MM.1S (cell line): ENCODE results near the gene IMMT.
A peak's percentile ranks its signal among the peaks of the same experiment; 100 is the strongest.

Experiments
- DNase-seq: peaks from one replicate; pipeline ENCODE4 v3.0.0-alpha.2; 2015
- H2AFZ ChIP-seq: fragments of 300-600 bp; sonication (generic); 2 replicates; pipeline ENCODE4 v1.6.0; 2016; ENCODE audit warnings: antibody characterized with exemption, low read length
- H3F3A ChIP-seq: fragments of 300-600 bp; sonication (generic); 2 replicates; pipeline ENCODE4 v1.6.1; 2016; ENCODE audit warnings: mild to moderate bottlenecking, antibody characterized with exemption, low read length, moderate library complexity, mixed read lengths; ENCODE audit not compliant: insufficient read depth
- H3K27ac ChIP-seq: fragments of 300-600 bp; sonication (generic); 2 replicates; pipeline ENCODE4 v1.5.1; 2016; ENCODE audit warnings: mild to moderate bottlenecking, low read length
- H3K27me3 ChIP-seq: fragments of 300-600 bp; sonication (generic); replicated peaks from 2 replicates; pipeline ENCODE4 v1.6.0; 2016; ENCODE audit warnings: low read length; ENCODE audit not compliant: insufficient read depth
- H3K36me3 ChIP-seq: fragments of 300-600 bp; sonication (generic); replicated peaks from 2 replicates; pipeline ENCODE4 v1.6.1; 2016; ENCODE audit warnings: mild to moderate bottlenecking, low read length, mixed read lengths; ENCODE audit not compliant: insufficient read depth
- H3K4me1 ChIP-seq: fragments of 300-600 bp; sonication (generic); 2 replicates; pipeline ENCODE4 v1.6.1; 2016; ENCODE audit warnings: low read length, mixed read lengths
- H3K4me2 ChIP-seq: fragments of 300-600 bp; sonication (generic); 2 replicates; pipeline ENCODE4 v1.6.0; 2016; ENCODE audit warnings: low read depth, low read length
- H3K4me3 ChIP-seq: fragments of 300-600 bp; sonication (generic); 2 replicates; pipeline ENCODE4 v1.5.1; 2016; ENCODE audit warnings: low read length, mixed read lengths
- H3K79me2 ChIP-seq: fragments of 300-600 bp; sonication (generic); 2 replicates; pipeline ENCODE4 v1.6.1; 2016; ENCODE audit warnings: mixed run types, low read length, mixed read lengths
- H3K9ac ChIP-seq: fragments of 300-600 bp; sonication (generic); 2 replicates; pipeline ENCODE4 v1.6.1; 2016; ENCODE audit warnings: low read length, mixed read lengths
- H3K9me2 ChIP-seq: fragments of 300-600 bp; sonication (generic); replicated peaks from 2 replicates; pipeline ENCODE4 v1.6.1; 2016; ENCODE audit warnings: mild to moderate bottlenecking, low read length, mixed read lengths; ENCODE audit not compliant: insufficient read depth
- H3K9me3 ChIP-seq: fragments of 300-600 bp; sonication (generic); replicated peaks from 2 replicates; pipeline ENCODE4 v1.6.1; 2016; ENCODE audit warnings: mild to moderate bottlenecking, low read length, mixed read lengths; ENCODE audit not compliant: insufficient read depth
- H4K20me1 ChIP-seq: fragments of 300-600 bp; sonication (generic); 2 replicates; pipeline ENCODE4 v1.6.1; 2016; ENCODE audit warnings: mild to moderate bottlenecking, low read length, moderate library complexity, mixed read lengths; ENCODE audit not compliant: insufficient read depth
- EZH2 ChIP-seq: fragments of 300-600 bp; sonication (generic); optimal IDR thresholded peaks from 2 replicates; pipeline ENCODE3; 2017; ENCODE audit warnings: low read depth, mild to moderate bottlenecking, antibody characterized with exemption, low read length, mixed read lengths
- EZH2phosphoT487 ChIP-seq: fragments of 300-600 bp; sonication (generic); IDR thresholded peaks from 2 replicates; pipeline ENCODE4 v1.6.1; 2018; ENCODE audit warnings: antibody characterized with exemption, low read length
- TF ChIP-seq, protein P1 (sequence below): fragments of 300-600 bp; sonication (generic); IDR thresholded peaks from 2 replicates; pipeline ENCODE4 v1.5.1; 2016; ENCODE audit warnings: antibody characterized with exemption, low read length, mixed read lengths

Gene IMMT

DNA sequence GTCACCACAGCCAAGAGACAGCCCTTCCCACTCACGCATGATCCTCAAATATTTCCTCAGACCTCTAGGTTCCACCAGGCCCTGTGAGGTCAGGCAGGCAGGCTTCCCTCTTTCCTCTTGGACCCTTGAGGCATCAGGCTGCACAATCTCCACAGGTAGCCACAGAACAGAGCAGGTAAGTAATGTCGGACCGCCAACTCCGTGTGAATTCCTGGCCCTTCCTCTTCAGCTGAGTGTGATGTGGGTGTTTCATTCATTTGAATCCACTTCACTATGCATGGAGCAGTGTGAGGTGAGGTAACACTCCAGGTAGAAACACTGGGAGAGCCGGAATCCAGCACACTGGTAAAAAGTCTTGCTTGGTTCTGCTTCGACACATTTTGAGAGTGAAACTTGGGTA lies 48.0 kb upstream of the IMMT start:
- no peak overlapping the region for H3K4me3 ChIP-seq
- H3K4me1 ChIP-seq = peaks cover 39% of the 10 kb centered on the region
- no peaks in the 10 kb centered on the region for H3K79me2 ChIP-seq
- H2AFZ ChIP-seq = no peak overlapping the region
- H3K9ac ChIP-seq = peak overlapping the region; percentile 46; the same call in 1 of the 2 replicates
- no peaks in the 10 kb centered on the region for H3K36me3 ChIP-seq
- H3K4me2 ChIP-seq = peak overlapping the region; percentile 49; the same call in 1 of the 2 replicates
- H4K20me1 ChIP-seq = no peaks in the 10 kb centered on the region
- no peaks in the 10 kb centered on the region for H3K27me3 ChIP-seq
- peaks cover 9% of the 10 kb centered on the region for H3F3A ChIP-seq
- no peak for DNase-seq
- H3K27ac ChIP-seq = peak overlapping the region; percentile 83; the same call in 1 of the 2 replicates
- no peaks in the 10 kb centered on the region for H3K9me2 ChIP-seq
- TF ChIP-seq, protein P1, sequence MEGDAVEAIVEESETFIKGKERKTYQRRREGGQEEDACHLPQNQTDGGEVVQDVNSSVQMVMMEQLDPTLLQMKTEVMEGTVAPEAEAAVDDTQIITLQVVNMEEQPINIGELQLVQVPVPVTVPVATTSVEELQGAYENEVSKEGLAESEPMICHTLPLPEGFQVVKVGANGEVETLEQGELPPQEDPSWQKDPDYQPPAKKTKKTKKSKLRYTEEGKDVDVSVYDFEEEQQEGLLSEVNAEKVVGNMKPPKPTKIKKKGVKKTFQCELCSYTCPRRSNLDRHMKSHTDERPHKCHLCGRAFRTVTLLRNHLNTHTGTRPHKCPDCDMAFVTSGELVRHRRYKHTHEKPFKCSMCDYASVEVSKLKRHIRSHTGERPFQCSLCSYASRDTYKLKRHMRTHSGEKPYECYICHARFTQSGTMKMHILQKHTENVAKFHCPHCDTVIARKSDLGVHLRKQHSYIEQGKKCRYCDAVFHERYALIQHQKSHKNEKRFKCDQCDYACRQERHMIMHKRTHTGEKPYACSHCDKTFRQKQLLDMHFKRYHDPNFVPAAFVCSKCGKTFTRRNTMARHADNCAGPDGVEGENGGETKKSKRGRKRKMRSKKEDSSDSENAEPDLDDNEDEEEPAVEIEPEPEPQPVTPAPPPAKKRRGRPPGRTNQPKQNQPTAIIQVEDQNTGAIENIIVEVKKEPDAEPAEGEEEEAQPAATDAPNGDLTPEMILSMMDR = no peak
- TF ChIP-seq EZH2phosphoT487 = no peak
- TF ChIP-seq EZH2 = no peak
- H3K9me3 ChIP-seq = no peaks in the 10 kb centered on the region

DNA sequence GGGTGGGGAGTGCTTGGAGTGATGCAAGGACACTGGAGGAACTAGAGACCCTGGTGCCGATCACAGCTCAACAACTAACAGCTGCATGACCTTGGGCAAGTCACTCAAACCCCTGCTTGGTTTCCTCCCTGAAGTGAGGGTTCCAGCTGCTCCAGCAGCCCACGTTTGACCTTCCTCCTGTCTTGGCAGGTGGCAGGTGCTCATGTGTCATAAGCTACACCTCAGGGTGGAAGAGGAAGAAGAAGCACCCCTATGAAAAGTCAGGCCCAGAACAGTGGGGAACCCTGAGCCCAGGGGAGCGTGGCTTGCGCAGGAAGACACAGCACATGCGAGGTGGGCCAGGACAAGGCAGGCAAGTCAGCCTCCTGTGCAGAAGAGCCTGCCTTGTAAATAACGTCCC lies 46.3 kb upstream of the IMMT start:
- DNase-seq = peak; percentile 36
- 0 out of 2 replicates have a peak overlapping the region, but pooled peaks have one; percentile 34 for H2AFZ ChIP-seq
- H3K9me2 ChIP-seq = no peaks in the 10 kb centered on the region
- H3K4me2 ChIP-seq = 0 out of 2 replicates have a peak overlapping the region, but pooled peaks have one; percentile 5
- no peak for TF ChIP-seq EZH2phosphoT487
- no peak for TF ChIP-seq EZH2
- TF ChIP-seq, protein P1 = no peak
- no peaks in the 10 kb centered on the region for H3K9me3 ChIP-seq
- H3K4me3 ChIP-seq = no peak overlapping the region
- no peaks in the 10 kb centered on the region for H3K36me3 ChIP-seq
- peaks cover 39% of the 10 kb centered on the region for H3K4me1 ChIP-seq
- peak overlapping the region; percentile 31; the same call in 1 of the 2 replicates for H3K27ac ChIP-seq
- no peaks in the 10 kb centered on the region for H3K79me2 ChIP-seq
- peaks cover 9% of the 10 kb centered on the region for H3F3A ChIP-seq
- no peaks in the 10 kb centered on the region for H3K27me3 ChIP-seq
- H4K20me1 ChIP-seq = no peaks in the 10 kb centered on the region
- H3K9ac ChIP-seq = no peak overlapping the region

DNA sequence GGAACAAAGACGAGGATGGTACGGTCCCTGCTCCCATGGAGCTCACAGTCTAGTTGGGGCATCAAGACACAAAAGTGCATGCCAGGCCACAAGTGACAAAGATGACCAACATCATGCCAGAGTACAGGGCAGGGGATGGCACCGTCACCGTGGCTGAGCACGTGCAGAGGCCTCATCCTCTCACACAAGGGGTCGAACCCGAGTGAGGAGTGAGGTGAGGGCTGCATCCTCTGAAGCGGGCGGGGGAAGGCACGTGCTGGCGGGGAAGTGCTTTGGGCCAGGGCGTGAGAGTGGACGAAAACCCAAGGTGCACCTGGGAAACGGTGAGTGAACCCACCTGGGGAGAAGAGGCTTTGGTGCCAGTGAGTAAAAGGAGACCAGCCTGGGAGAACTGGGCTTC lies 45.0 kb upstream of the IMMT start:
- H3F3A ChIP-seq = peaks cover 9% of the 10 kb centered on the region
- peaks cover 39% of the 10 kb centered on the region for H3K4me1 ChIP-seq
- H3K4me2 ChIP-seq = no peak overlapping the region
- H3K27ac ChIP-seq = no peak overlapping the region
- no peaks in the 10 kb centered on the region for H3K79me2 ChIP-seq
- no peak overlapping the region for H2AFZ ChIP-seq
- no peak overlapping the region for H3K4me3 ChIP-seq
- H3K9me2 ChIP-seq = no peaks in the 10 kb centered on the region
- no peaks in the 10 kb centered on the region for H3K9me3 ChIP-seq
- no peaks in the 10 kb centered on the region for H4K20me1 ChIP-seq
- no peak overlapping the region for H3K9ac ChIP-seq
- no peak for DNase-seq
- TF ChIP-seq, protein P1 = no peak
- no peak for TF ChIP-seq EZH2phosphoT487
- H3K36me3 ChIP-seq = no peaks in the 10 kb centered on the region
- H3K27me3 ChIP-seq = no peaks in the 10 kb centered on the region
